HUES48 (cell line): ENCODE data around the gene DCLRE1B.
A peak's percentile ranks its signal among the peaks of the same experiment; 100 is the strongest.

Source experiments
- H3K27ac ChIP-seq: one replicate; pipeline ENCODE4 v1.7.0; 2013; ENCODE audit warnings: low read depth, low read length, inconsistent platforms
- H3K27me3 ChIP-seq: 2 replicates; pipeline ENCODE4 v1.6.1; 2013; ENCODE audit warnings: mild to moderate bottlenecking, low read length; ENCODE audit not compliant: control insufficient read depth, insufficient read depth
- H3K36me3 ChIP-seq: 2 replicates; pipeline ENCODE4 v1.6.1; 2013; ENCODE audit warnings: low read length; ENCODE audit not compliant: control insufficient read depth, insufficient read depth
- H3K4me1 ChIP-seq: 2 replicates; pipeline ENCODE4 v1.6.1; 2013; ENCODE audit warnings: mild to moderate bottlenecking, low read length; ENCODE audit not compliant: control insufficient read depth, insufficient read depth
- H3K4me3 ChIP-seq: 2 replicates; pipeline ENCODE4 v1.5.1; 2013; ENCODE audit warnings: mild to moderate bottlenecking, low read depth, low read length
- H3K9ac ChIP-seq: 2 replicates; pipeline ENCODE4 v1.6.1; 2013; ENCODE audit warnings: mild to moderate bottlenecking, low read depth, low read length, moderate library complexity
- H3K9me3 ChIP-seq: 2 replicates; pipeline ENCODE4 v1.6.1; 2013; ENCODE audit warnings: low read length; ENCODE audit not compliant: control insufficient read depth, insufficient read depth

DCLRE1B gene

GRCh38 chr1:113904674-113905434 is at the start of gene DCLRE1B, which contains the start of gene AP4B1:
DCLRE1B (plus strand) TSS chr1:113905326; CDS start chr1:113905587, 261 bp downstream.
AP4B1 (minus strand) TSS chr1:113904799; CDS start chr1:113904717, 82 bp downstream.
- Histone ChIP-seq H3K9me3 (no peaks in the 10 kb centered on the region), H3K36me3 (peaks cover 35% of the 10 kb centered on the region), H3K27me3 (no peaks in the 10 kb centered on the region), H3K4me3 (peak within 1 kb of the TSS; percentile 89), H3K27ac (peak within 1 kb of the TSS; percentile 90), H3K9ac (peak within 1 kb of the TSS; percentile 79), H3K4me1 (0 out of 2 replicates have a peak, but pooled peaks cover 5% of the 10 kb centered on the region)

- Histone ChIP-seq H3K9ac (no peak overlapping the region), H3K27me3 (no peaks in the 10 kb centered on the region), H3K27ac (no peak overlapping the region), H3K36me3 (no peaks in the 10 kb centered on the region), H3K4me1 (no peaks in the 10 kb centered on the region), H3K4me3 (no peak overlapping the region), H3K9me3 (no peaks in the 10 kb centered on the region)
Observed at GRCh38 chr1:113855630-113856400, 49.3 kb upstream of the DCLRE1B start.

GRCh38 chr1:113856401-113856790 is 48.7 kb upstream of the DCLRE1B start:
- no peaks in the 10 kb centered on the region for H3K4me1 ChIP-seq
- no peaks in the 10 kb centered on the region for H3K9me3 ChIP-seq
- no peaks in the 10 kb centered on the region for H3K36me3 ChIP-seq
- H3K9ac ChIP-seq, result no peak overlapping the region
- H3K27me3 ChIP-seq, result no peaks in the 10 kb centered on the region
- H3K4me3 ChIP-seq, result no peak overlapping the region
- no peak overlapping the region for H3K27ac ChIP-seq

GRCh38 chr1:113857776-113858175 is 47.4 kb upstream of the DCLRE1B start:
- Histone ChIP-seq H3K4me3 (no peak overlapping the region), H3K27me3 (no peaks in the 10 kb centered on the region), H3K9me3 (no peaks in the 10 kb centered on the region), H3K27ac (no peak overlapping the region), H3K36me3 (no peaks in the 10 kb centered on the region), H3K9ac (no peak overlapping the region), H3K4me1 (no peaks in the 10 kb centered on the region)

GRCh38 chr1:113858418-113858817 is 46.7 kb upstream of the DCLRE1B start:
- H3K27ac ChIP-seq, result no peak overlapping the region
- no peaks in the 10 kb centered on the region for H3K9me3 ChIP-seq
- no peak overlapping the region for H3K4me3 ChIP-seq
- H3K4me1 ChIP-seq, result no peaks in the 10 kb centered on the region
- H3K36me3 ChIP-seq, result no peaks in the 10 kb centered on the region
- H3K9ac ChIP-seq, result no peak overlapping the region
- H3K27me3 ChIP-seq, result no peaks in the 10 kb centered on the region

GRCh38 chr1:113858982-113859381 is 46.1 kb upstream of the DCLRE1B start:
- Histone ChIP-seq H3K27me3 (no peaks in the 10 kb centered on the region), H3K27ac (no peak overlapping the region), H3K36me3 (no peaks in the 10 kb centered on the region), H3K4me1 (no peaks in the 10 kb centered on the region), H3K9ac (no peak overlapping the region), H3K4me3 (no peak overlapping the region), H3K9me3 (no peaks in the 10 kb centered on the region)

GRCh38 chr1:113859478-113860175 is 45.5 kb upstream of the DCLRE1B start:
- Histone ChIP-seq H3K9ac (no peak overlapping the region), H3K4me3 (no peak overlapping the region), H3K4me1 (no peaks in the 10 kb centered on the region)

GRCh38 chr1:113860891-113861290 is 44.2 kb upstream of the DCLRE1B start:
- Histone ChIP-seq H3K9me3 (no peaks in the 10 kb centered on the region), H3K4me1 (no peaks in the 10 kb centered on the region), H3K27ac (no peak overlapping the region), H3K27me3 (no peaks in the 10 kb centered on the region), H3K36me3 (no peaks in the 10 kb centered on the region), H3K9ac (no peak overlapping the region), H3K4me3 (no peak overlapping the region)

More at GRCh38 chr1:113859478-113860175, 45.5 kb upstream of the DCLRE1B start:
- Histone ChIP-seq H3K9me3 (no peaks in the 10 kb centered on the region), H3K36me3 (no peaks in the 10 kb centered on the region), H3K27ac (no peak overlapping the region), H3K27me3 (no peaks in the 10 kb centered on the region)

GRCh38 chr1:113861641-113862040 is 43.5 kb upstream of the DCLRE1B start:
- H3K4me3 ChIP-seq, result no peak overlapping the region

GRCh38 chr1:113868387-113869083 is 36.6 kb upstream of the DCLRE1B start:
- no peak overlapping the region for H3K9ac ChIP-seq

More at GRCh38 chr1:113861641-113862040, 43.5 kb upstream of the DCLRE1B start:
- no peaks in the 10 kb centered on the region for H3K9me3 ChIP-seq
- H3K4me1 ChIP-seq, result no peaks in the 10 kb centered on the region
- no peak overlapping the region for H3K9ac ChIP-seq
- H3K36me3 ChIP-seq, result no peaks in the 10 kb centered on the region
- no peak overlapping the region for H3K27ac ChIP-seq
- H3K27me3 ChIP-seq, result no peaks in the 10 kb centered on the region

More at GRCh38 chr1:113868387-113869083, 36.6 kb upstream of the DCLRE1B start:
- H3K9me3 ChIP-seq, result no peaks in the 10 kb centered on the region
- no peak overlapping the region for H3K27ac ChIP-seq
- H3K36me3 ChIP-seq, result no peaks in the 10 kb centered on the region
- H3K4me3 ChIP-seq, result no peak overlapping the region
- no peaks in the 10 kb centered on the region for H3K27me3 ChIP-seq
- no peaks in the 10 kb centered on the region for H3K4me1 ChIP-seq
